Testis (tissue), 3 donors: ENCODE results near the gene CRTAC1. TPM values are rescaled to one million over a fixed set of nuclear protein-coding genes. Genes with fewer than 3 reads are reported as not detected.

ENCODE experiments used
- DNase-seq: peaks from one replicate; pipeline ENCODE4 v3.0.0-alpha.2; 2019
- H3K27ac ChIP-seq, 2 donors: fragments of 200-600 bp; sonication (generic); one replicate each; pipeline ENCODE4 v1.5.1; 2019
- H3K27me3 ChIP-seq: fragments of 200-600 bp; sonication (generic); one replicate; pipeline ENCODE4 v1.5.1; 2019
- H3K36me3 ChIP-seq: fragments of 200-600 bp; sonication (generic); one replicate; pipeline ENCODE4 v1.5.1; 2017; ENCODE audit warnings: low read depth; ENCODE audit errors: missing control alignments
- H3K4me1 ChIP-seq: fragments of 200-600 bp; sonication (generic); one replicate; pipeline ENCODE4 v1.5.1; 2019
- H3K4me3 ChIP-seq, 2 donors: fragments of 200-600 bp; sonication (generic); one replicate each; pipeline ENCODE4 v1.5.1; 2017 to 2019
- H3K9me3 ChIP-seq: fragments of 200-600 bp; sonication (generic); one replicate; pipeline ENCODE4 v1.5.1; 2017
- CTCF ChIP-seq, 3 experiments: fragments of 450-650 bp in 2 of 3; fragments of 200-600 bp in 1 of 3; sonication (generic) in 1 of 3; IDR thresholded peaks; one replicate each; pipeline ENCODE4 v1.5.1; 2016 to 2019; ENCODE audit warnings: antibody characterized with exemption in 3 of 3, mild to moderate bottlenecking in 2 of 3, moderate library complexity in 1 of 3
- POLR2A ChIP-seq: fragments of 450-650 bp; IDR thresholded peaks from one replicate; pipeline ENCODE4 v1.6.1; 2017; ENCODE audit warnings: antibody characterized with exemption, mild to moderate bottlenecking, moderate library complexity
- WGBS, 2 donors: methylation state at CpG; one replicate each; pipeline ENCODE4 v1.1.5; 2018; 5-methylcytosine and 5-hydroxymethylcytosine counted together
- intact Hi-C: fragments of 100-400 bp; cut with DNase I; formaldehyde crosslinking; loops from one replicate; pipeline ENCODE4 v1.15.1; 2023; ENCODE audit warnings: low total_unique reads
- polyA plus RNA-seq: library from polyadenylated mRNA; stranded (reverse); fragments of 350-450 nt; fragmentation: Illumina TruSeq; extraction: RNeasy Lipid Tissue Mini Kit (QIAGEN cat#74804); gene quantifications from one replicate; pipeline ENCODE4 v1.2.3, GENCODE V29; 2014; ENCODE audit warnings: low read depth, low replicate concordance; ENCODE audit not compliant: insufficient read depth
- total RNA-seq, 2 donors: library from RNA; depleted of rRNA; stranded (reverse); fragments of >200 nt; gene quantifications; one replicate each; pipeline ENCODE4 v1.2.3, GENCODE V29; 2016

Gene CRTAC1
- total and polyA plus RNA-seq, 3 donors from 2014 or later = 7.5 to 12.2 (median 11.5) TPM

DNA sequence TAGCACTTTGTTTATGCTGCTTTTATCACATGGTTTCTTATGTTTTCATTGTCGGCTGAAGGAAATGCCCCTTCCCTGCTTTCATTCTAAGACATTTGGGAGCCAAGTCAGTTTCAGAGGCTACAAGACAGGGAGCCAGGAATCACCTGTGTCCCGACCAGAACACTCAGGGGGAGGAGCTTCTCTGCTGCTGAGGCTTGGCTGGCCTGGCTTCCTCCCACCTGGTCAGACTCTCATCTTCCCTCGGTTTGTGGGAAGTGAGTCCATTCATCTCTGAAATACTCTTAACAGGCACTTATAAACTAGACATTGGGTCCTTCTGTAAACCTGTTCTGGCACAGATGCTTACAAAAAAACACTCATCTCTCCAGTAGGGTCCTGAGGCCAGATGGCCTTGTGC lies 200.4 kb downstream of the CRTAC1 start:
- WGBS, 2 donors = 37 to 43% methylated on average over 3 of the region's 3 CpGs
- DNase-seq = no peak

GRCh38 chr10:97828721-97829120 lies 201.7 kb downstream of the CRTAC1 start:
- Histone ChIP-seq H3K27ac (no peak overlapping the region), H3K4me1 (no peaks in the 10 kb centered on the region), H3K27me3 (no peaks in the 10 kb centered on the region), H3K9me3 (no peaks in the 10 kb centered on the region), H3K36me3 (no peaks in the 10 kb centered on the region), H3K4me3 (no peak overlapping the region)
- TF ChIP-seq CTCF (IDR thresholded peaks at IDR 0.05) = no peak
- TF ChIP-seq POLR2A = no peak
- DNase-seq = no peak
- WGBS, 2 donors = 80 to 83% methylated on average over 1 to 2 of the region's 2 CpGs
- intact Hi-C loops = no loop called here

More for the DNA sequence above, 200.4 kb downstream of the CRTAC1 start:
- H3K36me3 ChIP-seq = no peaks in the 10 kb centered on the region
- no peaks in the 10 kb centered on the region for H3K4me1 ChIP-seq
- no peak overlapping the region for H3K27ac ChIP-seq
- no peaks in the 10 kb centered on the region for H3K9me3 ChIP-seq
- no peaks in the 10 kb centered on the region for H3K27me3 ChIP-seq
- intact Hi-C loops = no loop called here
- H3K4me3 ChIP-seq = no peak overlapping the region
- TF ChIP-seq CTCF (IDR thresholded peaks at IDR 0.05) (no peak), POLR2A (no peak)

DNA sequence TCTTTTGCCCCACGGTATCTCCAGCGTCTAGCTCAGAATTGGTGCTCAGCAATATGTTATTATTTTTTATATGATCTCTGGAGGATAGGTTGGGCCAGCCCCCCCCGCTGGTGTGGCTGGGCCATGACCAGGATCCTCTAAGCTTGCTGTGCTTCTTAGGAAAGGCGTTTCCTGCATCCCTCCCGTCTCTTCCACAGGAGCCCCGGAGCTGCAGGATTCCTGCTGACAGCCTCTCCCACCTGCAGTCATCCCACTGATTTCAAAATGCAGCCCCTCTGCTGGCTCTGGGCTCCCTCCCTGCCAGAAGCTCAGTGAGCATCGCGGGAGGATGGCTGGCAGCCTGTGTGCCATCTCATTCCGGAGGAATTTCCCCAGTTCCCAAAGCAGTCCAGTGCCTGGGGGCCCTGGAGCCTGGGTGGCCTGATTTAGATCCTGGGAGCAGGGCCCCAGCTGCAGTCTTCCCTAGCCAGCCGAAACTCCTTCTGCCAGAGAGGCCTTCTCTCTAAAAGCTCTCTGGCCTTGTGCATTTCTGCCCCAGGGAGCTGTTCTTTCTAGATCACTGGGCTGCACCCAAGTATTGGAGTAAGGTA lies 202.6 kb downstream of the CRTAC1 start:
- intact Hi-C loops = no loop called here
- WGBS, 2 donors = 39 to 42% methylated on average over 7 to 10 of the region's 10 CpGs
- DNase-seq = peak; percentile 28

DNA sequence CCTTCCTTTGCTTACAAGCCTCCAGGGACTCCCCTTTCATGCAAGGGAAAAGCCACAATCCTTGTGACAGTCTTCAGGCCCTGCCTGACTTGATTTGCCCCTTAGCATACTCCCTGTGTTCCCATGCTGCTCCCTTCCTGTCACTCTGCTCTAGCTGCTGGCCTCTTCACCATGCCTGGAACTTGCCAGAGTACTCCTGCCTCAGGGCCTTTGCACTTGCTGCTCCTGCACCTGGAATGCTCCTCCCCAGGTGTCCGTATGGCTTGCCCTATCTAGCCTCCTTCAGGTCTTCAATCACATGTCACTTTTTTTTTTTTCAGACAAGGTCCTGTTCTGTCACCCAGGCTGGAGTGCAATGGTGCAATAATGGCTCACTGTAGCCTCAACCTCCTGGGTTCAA lies 203.5 kb downstream of the CRTAC1 start:
- 80 to 91% methylated on average over 1 of the region's 1 CpG for WGBS, 2 donors

More for the DNA sequence above, 202.6 kb downstream of the CRTAC1 start:
- Histone ChIP-seq H3K9me3 (no peaks in the 10 kb centered on the region), H3K27ac (no peak overlapping the region), H3K4me3 (no peak overlapping the region), H3K36me3 (no peaks in the 10 kb centered on the region), H3K27me3 (no peaks in the 10 kb centered on the region), H3K4me1 (no peaks in the 10 kb centered on the region)
- TF ChIP-seq POLR2A = no peak
- TF ChIP-seq CTCF (IDR thresholded peaks at IDR 0.05) = no peak

More for the DNA sequence above, 203.5 kb downstream of the CRTAC1 start:
- no peaks in the 10 kb centered on the region for H3K36me3 ChIP-seq
- DNase-seq = no peak
- H3K27ac ChIP-seq = no peak overlapping the region
- no peak overlapping the region for H3K4me3 ChIP-seq
- no peaks in the 10 kb centered on the region for H3K4me1 ChIP-seq
- H3K27me3 ChIP-seq = no peaks in the 10 kb centered on the region
- TF ChIP-seq POLR2A (no peak), CTCF (IDR thresholded peaks at IDR 0.05) (no peak)
- H3K9me3 ChIP-seq = no peaks in the 10 kb centered on the region
- intact Hi-C loops = no loop called here
